CD14-positive monocyte (primary cell): ENCODE data around the gene RPS8. TPM values are rescaled to one million over a fixed set of nuclear protein-coding genes. Genes with fewer than 3 reads are reported as not detected.
A peak's percentile ranks its signal among the peaks of the same experiment; 100 is the strongest.
"Not testable (repeated sequence)": the region's sequence is repeated elsewhere in the genome, so short reads cannot be mapped to it uniquely, and the experiment has no call there.

Source experiments
- DNase-seq, 3 donors: peaks; one replicate each; pipeline ENCODE4 v3.0.0-alpha.2; 2011 to 2022
- H2AFZ ChIP-seq: 2 replicates; pipeline ENCODE4 v1.6.0; 2012; ENCODE audit warnings: mild to moderate bottlenecking, low read depth, low read length, inconsistent platforms; ENCODE audit not compliant: insufficient read depth, poor library complexity, severe bottlenecking
- H3K27ac ChIP-seq, 2 donors: 1 replicate in 1 of 2; 2 replicates in 1 of 2; pipeline ENCODE4 v1.5.1; 2012 to 2013; ENCODE audit warnings: low read length in 2 of 2, control low read depth in 1 of 2, inconsistent platforms in 1 of 2, low read depth in 1 of 2, mild to moderate bottlenecking in 1 of 2
- H3K27me3 ChIP-seq, 2 donors: one replicate each; pipeline versions ENCODE4 v1.6.0 to v1.6.1; 2011 to 2013; ENCODE audit warnings: low read length in 2 of 2; ENCODE audit not compliant: control insufficient read depth in 2 of 2, insufficient read depth in 2 of 2
- H3K36me3 ChIP-seq, 2 donors: replicated peaks in 1 of 2; 1 replicate in 1 of 2; 2 replicates in 1 of 2; pipeline versions ENCODE4 v1.5.1 to v1.6.1; 2012 to 2013; ENCODE audit warnings: low read length in 2 of 2, control low read depth in 1 of 2, inconsistent platforms in 1 of 2, mild to moderate bottlenecking in 1 of 2; ENCODE audit not compliant: insufficient read depth in 2 of 2, control insufficient read depth in 1 of 2
- H3K4me1 ChIP-seq, 2 donors: 1 replicate in 1 of 2; 2 replicates in 1 of 2; pipeline versions ENCODE4 v1.5.1 to v1.6.1; 2012 to 2013; ENCODE audit warnings: low read length in 2 of 2, control low read depth in 1 of 2, inconsistent platforms in 1 of 2, mild to moderate bottlenecking in 1 of 2, moderate library complexity in 1 of 2; ENCODE audit not compliant: insufficient read depth in 2 of 2, control insufficient read depth in 1 of 2
- H3K4me2 ChIP-seq: replicated peaks from 2 replicates; pipeline ENCODE3; 2012; ENCODE audit warnings: low read length, moderate library complexity, mild to moderate bottlenecking; ENCODE audit not compliant: poor library complexity, severe bottlenecking; ENCODE audit errors: extremely low read depth
- H3K4me3 ChIP-seq, 3 experiments: fragments of 200-600 bp in 1 of 3; sonication (generic) in 1 of 3; replicated peaks in 1 of 3; 1 replicate in 2 of 3; 2 replicates in 1 of 3; pipeline ENCODE4 v1.5.1; 2011 to 2013; ENCODE audit warnings: low read length in 3 of 3, mild to moderate bottlenecking in 3 of 3, control low read depth in 2 of 3, low read depth in 2 of 3, inconsistent platforms in 1 of 3, moderate library complexity in 1 of 3
- H3K79me2 ChIP-seq: 2 replicates; pipeline ENCODE4 v1.6.0; 2012; ENCODE audit warnings: mild to moderate bottlenecking, control low read depth, inconsistent platforms, low read length, moderate library complexity; ENCODE audit not compliant: insufficient read depth
- H3K9ac ChIP-seq: 2 replicates; pipeline ENCODE4 v1.6.0; 2017; ENCODE audit warnings: low read length, mild to moderate bottlenecking; ENCODE audit not compliant: insufficient read depth, poor library complexity, severe bottlenecking
- H3K9me3 ChIP-seq, 2 donors: replicated peaks in 1 of 2; 1 replicate in 1 of 2; 2 replicates in 1 of 2; pipeline versions ENCODE4 v1.5.1 to v1.6.1; 2012 to 2013; ENCODE audit warnings: low read length in 2 of 2, control low read depth in 1 of 2; ENCODE audit not compliant: control insufficient read depth in 1 of 2, insufficient read depth in 1 of 2
- H4K20me1 ChIP-seq: 2 replicates; pipeline ENCODE4 v1.6.0; 2012; ENCODE audit warnings: mild to moderate bottlenecking, low read length, control low read depth, moderate library complexity; ENCODE audit not compliant: insufficient read depth
- H3K27ac Mint-ChIP-seq, 7 donors: one replicate each; pipeline ENCODE4 v1.8.0; 2020; ENCODE audit warnings: mild to moderate bottlenecking in 7 of 7, mixed read lengths in 7 of 7, moderate library complexity in 6 of 7, inconsistent platforms in 2 of 7
- H3K27me3 Mint-ChIP-seq, 3 donors: one replicate each; pipeline ENCODE4 v1.8.0; 2021 to 2022; ENCODE audit warnings: low read depth in 3 of 3, mild to moderate bottlenecking in 3 of 3, mixed read lengths in 3 of 3, moderate library complexity in 3 of 3, inconsistent platforms in 1 of 3
- H3K36me3 Mint-ChIP-seq, 2 donors: one replicate each; pipeline ENCODE4 v1.8.0; 2020; ENCODE audit warnings: mixed read lengths in 2 of 2, inconsistent platforms in 1 of 2, mild to moderate bottlenecking in 1 of 2
- H3K4me1 Mint-ChIP-seq: one replicate; pipeline ENCODE4 v1.8.0; 2020; ENCODE audit warnings: mild to moderate bottlenecking, mixed read lengths
- H3K4me3 Mint-ChIP-seq, 2 donors: one replicate each; pipeline ENCODE4 v1.8.0; 2020; ENCODE audit warnings: mild to moderate bottlenecking in 2 of 2, mixed read lengths in 2 of 2, moderate library complexity in 1 of 2
- H3K9me3 Mint-ChIP-seq, 7 donors: one replicate each; pipeline ENCODE4 v1.8.0; 2020 to 2022; ENCODE audit warnings: mixed read lengths in 7 of 7, mild to moderate bottlenecking in 6 of 7, moderate library complexity in 6 of 7, inconsistent platforms in 2 of 7
- CTCF ChIP-seq: fragments of 200-600 bp; IDR thresholded peaks from one replicate; pipeline ENCODE4 v1.8.0; 2022; ENCODE audit warnings: antibody characterized with exemption, mild to moderate bottlenecking
- WGBS: methylation state at CpG from one replicate; pipeline ENCODE4 v1.1.5; 2013; ENCODE audit warnings: missing lambda C conversion rate; ENCODE audit not compliant: insufficient coverage; 5-methylcytosine and 5-hydroxymethylcytosine counted together
- intact Hi-C, 2 donors: fragments of 100-400 bp; cut with micrococcal nuclease; formaldehyde crosslinking; loops; one replicate each; pipeline versions ENCODE4 v1.15.0 to v1.15.1; 2023
- polyA plus RNA-seq, 3 donors: library from polyadenylated mRNA; depleted of rRNA in 1 of 3; unstranded in 2 of 3; stranded (reverse) in 1 of 3; fragments of 300-500 nt in 2 of 3; fragments of >200 nt in 1 of 3; fragmentation: Illumina TruSeq in 2 of 3; gene quantifications; 1 replicate in 2 of 3; 2 replicates in 1 of 3; pipeline ENCODE4 v1.2.3, GENCODE V29; 2012 to 2021

The RPS8 gene
- polyA plus RNA-seq, 3 donors = 413 to 1,619 (median 419) TPM

GRCh38 chr1:44811234-44811633 is 35.9 kb downstream of the RPS8 start:
- Mint-ChIP-seq H3K4me3 (no peak overlapping the region), H3K27me3 (peaks cover 0 to 3% (median 1%) of the 10 kb centered on the region in 3 donors), H3K4me1 (peaks cover 87% of the 10 kb centered on the region), H3K27ac (peak overlapping the region; percentile 70 to 100 (median 100)), H3K9me3 (no peaks in the 10 kb centered on the region), H3K36me3 (peaks cover 19 to 24% of the 10 kb centered on the region in 2 donors)
- 86% methylated on average over 8 of the region's 8 CpGs for WGBS
- no peak for TF ChIP-seq CTCF
- Histone ChIP-seq H2AFZ (no peak overlapping the region), H3K27me3 (no peaks in the 10 kb centered on the region), H3K9me3 (no peaks in the 10 kb centered on the region), H3K4me2 (no peak overlapping the region), H3K36me3 (peaks cover 0 to 4% of the 10 kb centered on the region in 2 donors), H3K9ac (no peak overlapping the region), H3K27ac (peak overlapping the region in 1 of 2 donors; percentile 99), H3K4me1 (peaks cover 84 to 88% of the 10 kb centered on the region in 2 donors), H3K4me3 (no peak overlapping the region), H3K79me2 (no peaks in the 10 kb centered on the region), H4K20me1 (no peaks in the 10 kb centered on the region)
- intact Hi-C loops = no loop called here
- DNase-seq = no peak

GRCh38 chr1:44812822-44813543 is 37.6 kb downstream of the RPS8 start:
- whole genome bisulfite sequencing = 76% methylated on average over 48 of the region's 48 CpGs
- peaks cover 79% of the 10 kb centered on the region for H3K4me1 Mint-ChIP-seq
- peak in 1 of 3 donors; percentile 13 for DNase-seq
- no peaks in the 10 kb centered on the region for H3K9me3 Mint-ChIP-seq
- intact Hi-C loops = no loop called here
- H3K36me3 Mint-ChIP-seq = peaks cover 12 to 17% of the 10 kb centered on the region in 2 donors
- no peaks in the 10 kb centered on the region for H3K36me3 ChIP-seq
- peak overlapping the region in 4 of 7 donors; percentile 46 to 100 (median 86) for H3K27ac Mint-ChIP-seq
- H3K9ac ChIP-seq = peak overlapping the region; percentile 66
- no peaks in the 10 kb centered on the region for H3K27me3 ChIP-seq
- H3K27ac ChIP-seq = peak overlapping the region in 1 of 2 donors; percentile 85
- no peaks in the 10 kb centered on the region for H3K9me3 ChIP-seq
- peak overlapping the region; percentile 63 to 82 for H3K4me3 Mint-ChIP-seq
- H3K79me2 ChIP-seq = no peaks in the 10 kb centered on the region
- no peak for TF ChIP-seq CTCF
- H3K27me3 Mint-ChIP-seq = peaks cover 0 to 1% (median 0%) of the 10 kb centered on the region in 3 donors
- H3K4me3 ChIP-seq = peak overlapping the region; percentile 44 to 74 (median 52)
- peak overlapping the region; percentile 77 for H3K4me2 ChIP-seq
- H4K20me1 ChIP-seq = no peaks in the 10 kb centered on the region
- H2AFZ ChIP-seq = peak overlapping the region; percentile 61
- H3K4me1 ChIP-seq = peaks cover 69 to 75% of the 10 kb centered on the region in 2 donors

DNA sequence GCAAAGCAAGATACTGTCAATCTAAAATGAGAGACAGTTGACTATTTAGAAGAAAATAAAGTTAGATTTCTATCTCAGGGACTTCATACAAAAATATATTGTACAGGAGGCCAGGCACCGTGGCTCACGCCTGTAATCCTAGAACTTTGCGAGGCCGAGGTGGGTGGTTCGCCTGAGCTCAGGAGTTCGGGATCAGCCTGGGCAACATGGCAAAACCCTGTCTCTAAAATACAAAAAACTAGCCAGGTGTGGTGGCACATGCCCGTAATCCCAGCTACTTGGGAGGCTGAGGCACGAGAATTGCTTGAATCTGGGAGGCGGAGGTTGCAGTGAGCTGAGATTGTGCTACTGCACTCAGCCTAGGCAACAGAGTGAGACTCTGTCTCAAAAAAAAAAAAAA is 40.6 kb downstream of the RPS8 start:
- H3K27me3 Mint-ChIP-seq, H3K4me2 ChIP-seq, H3K27me3 ChIP-seq, intact Hi-C loops, H3K9me3 Mint-ChIP-seq, H4K20me1 ChIP-seq, H3K4me3 ChIP-seq, H3K9me3 ChIP-seq, H3K79me2 ChIP-seq, H3K4me3 Mint-ChIP-seq, H3K27ac ChIP-seq, H3K36me3 ChIP-seq, H2AFZ ChIP-seq, H3K9ac ChIP-seq, DNase-seq: not testable (repeated sequence)
- 100% methylated on average over 1 of the region's 9 CpGs for WGBS
- Mint-ChIP-seq H3K4me1 (peaks cover 74% of the 10 kb centered on the region), H3K27ac (peak overlapping the region in 3 of 7 donors; percentile 95 to 99 (median 95)), H3K36me3 (peaks cover 6 to 15% of the 10 kb centered on the region in 2 donors)
- H3K4me1 ChIP-seq = peaks cover 64 to 67% of the 10 kb centered on the region in 2 donors
